Nephron progenitor cell (in vitro differentiated cells): Measurements from ENCODE around the gene PRXL2C.
A peak's percentile ranks its signal among the peaks of the same experiment; 100 is the strongest.
"Not testable (repeated sequence)": the region's sequence is repeated elsewhere in the genome, so short reads cannot be mapped to it uniquely, and the experiment has no call there.

Experiments used
- DNase-seq: peaks from one replicate; pipeline ENCODE4 v3.0.0; 2021
- H3K27ac Mint-ChIP-seq: 2 replicates; pipeline ENCODE4 v1.8.0; 2021; ENCODE audit warnings: mild to moderate bottlenecking, moderate library complexity, mixed read lengths
- H3K27me3 Mint-ChIP-seq: 2 replicates; pipeline ENCODE4 v1.8.0; 2021; ENCODE audit warnings: mild to moderate bottlenecking, low read depth, mixed read lengths; ENCODE audit not compliant: poor library complexity
- H3K36me3 Mint-ChIP-seq: 2 replicates; pipeline ENCODE4 v1.8.0; 2021; ENCODE audit warnings: low read depth, mixed read lengths
- H3K4me1 Mint-ChIP-seq: 2 replicates; pipeline ENCODE4 v1.8.0; 2021; ENCODE audit warnings: mixed read lengths
- H3K4me3 Mint-ChIP-seq: 2 replicates; pipeline ENCODE4 v1.8.0; 2021; ENCODE audit warnings: mild to moderate bottlenecking, moderate library complexity, mixed read lengths
- H3K9me3 Mint-ChIP-seq: 2 replicates; pipeline ENCODE4 v1.8.0; 2021; ENCODE audit warnings: mild to moderate bottlenecking, moderate library complexity, mixed read lengths
- CTCF ChIP-seq: fragments of 200-600 bp; sonication (generic); IDR thresholded peaks from 2 replicates; pipeline ENCODE4 v1.5.0; 2021; ENCODE audit warnings: antibody characterized with exemption

PRXL2C gene

GRCh38 chr9:96638606-96639364 lies 16.3 kb downstream of the PRXL2C start:
- Mint-ChIP-seq H3K27me3 (no peaks in the 10 kb centered on the region), H3K36me3 (peaks cover 10% of the 10 kb centered on the region), H3K4me1 (no peaks in the 10 kb centered on the region), H3K9me3 (no peaks in the 10 kb centered on the region), H3K27ac (no peak overlapping the region), H3K4me3 (no peak overlapping the region)
- DNase-seq = no peak
- no peak for TF ChIP-seq CTCF

- Mint-ChIP-seq H3K36me3 (peaks cover 5% of the 10 kb centered on the region), H3K4me3 (no peak overlapping the region), H3K9me3 (no peaks in the 10 kb centered on the region), H3K4me1 (no peaks in the 10 kb centered on the region), H3K27me3 (no peaks in the 10 kb centered on the region), H3K27ac (no peak overlapping the region)
- no peak for TF ChIP-seq CTCF
- no peak for DNase-seq
These were observed 18.7 kb downstream of the PRXL2C start for GRCh38 chr9:96636368-96636767.

- H3K4me3 Mint-ChIP-seq, DNase-seq, H3K36me3 Mint-ChIP-seq, H3K27ac Mint-ChIP-seq, H3K4me1 Mint-ChIP-seq, H3K9me3 Mint-ChIP-seq, H3K27me3 Mint-ChIP-seq: not testable (repeated sequence)
These were observed 21.5 kb downstream of the PRXL2C start for GRCh38 chr9:96633579-96633978.

- Mint-ChIP-seq H3K9me3 (peaks cover 3% of the 10 kb centered on the region), H3K4me1 (peaks cover 2% of the 10 kb centered on the region), H3K36me3 (no peaks in the 10 kb centered on the region), H3K4me3 (no peak overlapping the region), H3K27me3 (peaks cover 11% of the 10 kb centered on the region), H3K27ac (no peak overlapping the region)
- TF ChIP-seq CTCF = no peak
- no peak for DNase-seq
These were observed 28.2 kb downstream of the PRXL2C start for GRCh38 chr9:96626912-96627311.

- Mint-ChIP-seq H3K9me3 (peaks cover 3% of the 10 kb centered on the region), H3K27me3 (peaks cover 6% of the 10 kb centered on the region), H3K4me3 (peak overlapping the region; percentile 5), H3K27ac (peak overlapping the region; percentile 68), H3K36me3 (no peaks in the 10 kb centered on the region), H3K4me1 (peaks cover 42% of the 10 kb centered on the region)
- no peak for TF ChIP-seq CTCF
- DNase-seq = no peak
These were observed 33.5 kb downstream of the PRXL2C start for GRCh38 chr9:96621618-96622017.

GRCh38 chr9:96620832-96621269 lies 34.3 kb downstream of the PRXL2C start:
- H3K4me3 Mint-ChIP-seq = peak overlapping the region; percentile 89
- peaks cover 49% of the 10 kb centered on the region for H3K4me1 Mint-ChIP-seq
- no peak for TF ChIP-seq CTCF
- peak overlapping the region; percentile 94 for H3K27ac Mint-ChIP-seq
- H3K27me3 Mint-ChIP-seq = peaks cover 3% of the 10 kb centered on the region
- H3K9me3 Mint-ChIP-seq = no peaks in the 10 kb centered on the region
- H3K36me3 Mint-ChIP-seq = no peaks in the 10 kb centered on the region
- peak; percentile 20 for DNase-seq
